Measurements from ENCODE around the gene ANKRD36.
"Not testable (repeated sequence)": the region's sequence is repeated elsewhere in the genome, so short reads cannot be mapped to it uniquely, and the experiment has no call there.

The ANKRD36 gene

GRCh38 chr2:97167938-97168337, 55.0 kb downstream of the ANKRD36 start:
- H3K36me3 ChIP-seq (ENCODE audit: control insufficient read depth in 1 of 2, insufficient read depth in 2 of 2, low read depth in 1 of 2, low read length in 2 of 2): peaks cover 0 to 21% of the 10 kb centered on the region in 2 experiments
- not testable (repeated sequence) for H3K9ac ChIP-seq (ENCODE audit: low read length); H3K27ac ChIP-seq (ENCODE audit: low read length, poor library complexity, severe bottlenecking); H3K9me3 ChIP-seq (ENCODE audit: control insufficient read depth, low read length); H3K4ac ChIP-seq (ENCODE audit: low read depth in 1 of 2, low read length in 2 of 2); H4K91ac ChIP-seq (ENCODE audit: low read length); H3K4me1 ChIP-seq (ENCODE audit: control insufficient read depth, insufficient read depth, low read depth, low read length); H3K4me3 ChIP-seq (ENCODE audit: insufficient read depth in 1 of 2, low read depth in 1 of 2, low read length in 2 of 2); H4K8ac ChIP-seq (ENCODE audit: low read length); H2AFZ ChIP-seq (ENCODE audit: low read depth, low read length); H3K18ac ChIP-seq (ENCODE audit: low read depth in 1 of 2, low read length in 2 of 2); H3K79me1 ChIP-seq (replicated peaks; ENCODE audit: low read length, poor library complexity, severe bottlenecking); DNase-seq; H3K14ac ChIP-seq (ENCODE audit: low read length in 2 of 2); H2AK5ac ChIP-seq (ENCODE audit: low read length, severe bottlenecking); H3K4me2 ChIP-seq (ENCODE audit: low read length, poor library complexity, severe bottlenecking); H2BK120ac ChIP-seq (ENCODE audit: low read depth, low read length); H3K23ac ChIP-seq (ENCODE audit: low read length in 2 of 2); H2BK5ac ChIP-seq (ENCODE audit: low read depth, low read length, poor library complexity, severe bottlenecking); H3K27me3 ChIP-seq (ENCODE audit: control insufficient read depth in 1 of 2, insufficient read depth in 1 of 2, low read length in 2 of 2); H2BK15ac ChIP-seq (ENCODE audit: low read depth, poor library complexity, severe bottlenecking); H2BK12ac ChIP-seq (ENCODE audit: low read length in 2 of 2)
- WGBS: no CpG with 5 or more reads among the region's 4 CpGs

DNA sequence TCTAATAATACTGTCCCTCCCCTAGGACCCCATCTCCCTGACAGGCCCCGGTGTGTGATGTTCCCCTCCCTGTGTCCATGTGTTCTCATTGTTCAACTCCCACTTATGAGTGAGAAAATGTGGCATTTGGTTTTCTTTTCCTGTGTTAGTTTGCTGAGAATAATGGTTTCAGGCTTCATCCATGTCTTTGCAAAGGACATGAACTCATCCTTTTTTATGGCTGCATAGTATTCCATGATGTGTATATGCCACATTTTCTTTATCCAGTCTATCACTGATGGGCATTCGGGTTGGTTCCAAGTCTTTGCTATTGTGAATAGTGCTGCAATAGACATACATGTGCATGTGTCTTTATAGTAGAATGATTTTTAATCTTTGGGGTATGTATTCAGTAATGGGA, 55.6 kb downstream of the ANKRD36 start:
- not testable (repeated sequence) for H2BK120ac ChIP-seq (ENCODE audit: low read depth, low read length); DNase-seq; H3K27me3 ChIP-seq (ENCODE audit: control insufficient read depth in 1 of 2, insufficient read depth in 1 of 2, low read length in 2 of 2); H2BK5ac ChIP-seq (ENCODE audit: low read depth, low read length, poor library complexity, severe bottlenecking); H3K9me3 ChIP-seq (ENCODE audit: control insufficient read depth, low read length); H3K9ac ChIP-seq (ENCODE audit: low read length); H2AK5ac ChIP-seq (ENCODE audit: low read length, severe bottlenecking); H3K79me1 ChIP-seq (replicated peaks; ENCODE audit: low read length, poor library complexity, severe bottlenecking); H3K23ac ChIP-seq (ENCODE audit: low read length in 2 of 2); H4K8ac ChIP-seq (ENCODE audit: low read length); H4K91ac ChIP-seq (ENCODE audit: low read length); H3K18ac ChIP-seq (ENCODE audit: low read depth in 1 of 2, low read length in 2 of 2); H3K4me2 ChIP-seq (ENCODE audit: low read length, poor library complexity, severe bottlenecking); H2AFZ ChIP-seq (ENCODE audit: low read depth, low read length); H2BK15ac ChIP-seq (ENCODE audit: low read depth, poor library complexity, severe bottlenecking); H2BK12ac ChIP-seq (ENCODE audit: low read length in 2 of 2); H3K14ac ChIP-seq (ENCODE audit: low read length in 2 of 2); H3K27ac ChIP-seq (ENCODE audit: low read length, poor library complexity, severe bottlenecking); H3K4ac ChIP-seq (ENCODE audit: low read depth in 1 of 2, low read length in 2 of 2); H3K4me3 ChIP-seq (ENCODE audit: insufficient read depth in 1 of 2, low read depth in 1 of 2, low read length in 2 of 2); H3K4me1 ChIP-seq (ENCODE audit: control insufficient read depth, insufficient read depth, low read depth, low read length)
- peaks cover 0 to 21% of the 10 kb centered on the region in 2 experiments for H3K36me3 ChIP-seq (ENCODE audit: control insufficient read depth in 1 of 2, insufficient read depth in 2 of 2, low read depth in 1 of 2, low read length in 2 of 2)
- WGBS: 96% methylated on average over 1 of the region's 2 CpGs

- H2BK120ac ChIP-seq (ENCODE audit: low read depth, low read length); H2AFZ ChIP-seq (ENCODE audit: low read depth, low read length); H2AK5ac ChIP-seq (ENCODE audit: low read length, severe bottlenecking); H2BK5ac ChIP-seq (ENCODE audit: low read depth, low read length, poor library complexity, severe bottlenecking); H3K27me3 ChIP-seq (ENCODE audit: control insufficient read depth in 1 of 2, insufficient read depth in 1 of 2, low read length in 2 of 2); H3K4ac ChIP-seq (ENCODE audit: low read depth in 1 of 2, low read length in 2 of 2); H2BK15ac ChIP-seq (ENCODE audit: low read depth, poor library complexity, severe bottlenecking); H3K4me2 ChIP-seq (ENCODE audit: low read length, poor library complexity, severe bottlenecking); H4K91ac ChIP-seq (ENCODE audit: low read length); H3K4me3 ChIP-seq (ENCODE audit: insufficient read depth in 1 of 2, low read depth in 1 of 2, low read length in 2 of 2); H3K23ac ChIP-seq (ENCODE audit: low read length in 2 of 2); H3K9ac ChIP-seq (ENCODE audit: low read length); H3K4me1 ChIP-seq (ENCODE audit: control insufficient read depth, insufficient read depth, low read depth, low read length); H3K9me3 ChIP-seq (ENCODE audit: control insufficient read depth, low read length); H2BK12ac ChIP-seq (ENCODE audit: low read length in 2 of 2); H4K8ac ChIP-seq (ENCODE audit: low read length); H3K27ac ChIP-seq (ENCODE audit: low read length, poor library complexity, severe bottlenecking); H3K79me1 ChIP-seq (replicated peaks; ENCODE audit: low read length, poor library complexity, severe bottlenecking); H3K14ac ChIP-seq (ENCODE audit: low read length in 2 of 2); H3K18ac ChIP-seq (ENCODE audit: low read depth in 1 of 2, low read length in 2 of 2): not testable (repeated sequence)
- WGBS: no CpG with 5 or more reads among the region's 1 CpG
- peaks cover 0 to 12% of the 10 kb centered on the region in 2 experiments for H3K36me3 ChIP-seq (ENCODE audit: control insufficient read depth in 1 of 2, insufficient read depth in 2 of 2, low read depth in 1 of 2, low read length in 2 of 2)
- DNase-seq: peak; percentile 47
These were observed 67.4 kb downstream of the ANKRD36 start for GRCh38 chr2:97180391-97180790.

DNA sequence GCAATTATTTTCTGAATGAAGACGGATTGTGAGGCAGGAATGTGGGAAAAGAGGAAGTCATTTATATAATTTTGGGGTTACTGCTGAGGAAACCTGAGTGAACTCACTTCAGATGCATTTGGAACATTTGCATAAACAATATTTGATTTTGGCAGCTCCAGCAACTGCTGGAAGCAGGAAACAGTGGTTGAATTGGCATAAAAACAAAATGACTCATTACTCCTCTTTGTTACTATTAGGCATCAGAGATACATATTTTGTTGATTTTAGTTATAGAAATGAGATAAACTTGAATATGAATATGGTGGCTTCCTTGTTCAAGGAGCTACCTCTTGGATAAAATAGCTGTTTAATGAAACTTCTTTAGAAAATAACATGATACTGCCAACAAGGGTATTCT, 82.4 kb downstream of the ANKRD36 start:
- H2BK5ac ChIP-seq (ENCODE audit: low read depth, low read length, poor library complexity, severe bottlenecking); H3K18ac ChIP-seq (ENCODE audit: low read depth in 1 of 2, low read length in 2 of 2); H3K4me2 ChIP-seq (ENCODE audit: low read length, poor library complexity, severe bottlenecking); H2AFZ ChIP-seq (ENCODE audit: low read depth, low read length); H2BK120ac ChIP-seq (ENCODE audit: low read depth, low read length); H3K4ac ChIP-seq (ENCODE audit: low read depth in 1 of 2, low read length in 2 of 2); H4K91ac ChIP-seq (ENCODE audit: low read length); H3K9me3 ChIP-seq (ENCODE audit: control insufficient read depth, low read length); H3K27me3 ChIP-seq (ENCODE audit: control insufficient read depth in 1 of 2, insufficient read depth in 1 of 2, low read length in 2 of 2); H3K14ac ChIP-seq (ENCODE audit: low read length in 2 of 2); H3K9ac ChIP-seq (ENCODE audit: low read length); H3K4me3 ChIP-seq (ENCODE audit: insufficient read depth in 1 of 2, low read depth in 1 of 2, low read length in 2 of 2); H2BK15ac ChIP-seq (ENCODE audit: low read depth, poor library complexity, severe bottlenecking); H3K27ac ChIP-seq (ENCODE audit: low read length, poor library complexity, severe bottlenecking); H4K8ac ChIP-seq (ENCODE audit: low read length); H3K23ac ChIP-seq (ENCODE audit: low read length in 2 of 2); H3K4me1 ChIP-seq (ENCODE audit: control insufficient read depth, insufficient read depth, low read depth, low read length); DNase-seq; H3K79me1 ChIP-seq (replicated peaks; ENCODE audit: low read length, poor library complexity, severe bottlenecking); H2AK5ac ChIP-seq (ENCODE audit: low read length, severe bottlenecking); H2BK12ac ChIP-seq (ENCODE audit: low read length in 2 of 2): not testable (repeated sequence)
- no CpG with 5 or more reads among the region's 1 CpG for WGBS
- H3K36me3 ChIP-seq (ENCODE audit: control insufficient read depth in 1 of 2, insufficient read depth in 2 of 2, low read depth in 1 of 2, low read length in 2 of 2): peaks cover 0 to 80% of the 10 kb centered on the region in 2 experiments
